ENCODE data around the gene SPEN.

Gene SPEN

DNA sequence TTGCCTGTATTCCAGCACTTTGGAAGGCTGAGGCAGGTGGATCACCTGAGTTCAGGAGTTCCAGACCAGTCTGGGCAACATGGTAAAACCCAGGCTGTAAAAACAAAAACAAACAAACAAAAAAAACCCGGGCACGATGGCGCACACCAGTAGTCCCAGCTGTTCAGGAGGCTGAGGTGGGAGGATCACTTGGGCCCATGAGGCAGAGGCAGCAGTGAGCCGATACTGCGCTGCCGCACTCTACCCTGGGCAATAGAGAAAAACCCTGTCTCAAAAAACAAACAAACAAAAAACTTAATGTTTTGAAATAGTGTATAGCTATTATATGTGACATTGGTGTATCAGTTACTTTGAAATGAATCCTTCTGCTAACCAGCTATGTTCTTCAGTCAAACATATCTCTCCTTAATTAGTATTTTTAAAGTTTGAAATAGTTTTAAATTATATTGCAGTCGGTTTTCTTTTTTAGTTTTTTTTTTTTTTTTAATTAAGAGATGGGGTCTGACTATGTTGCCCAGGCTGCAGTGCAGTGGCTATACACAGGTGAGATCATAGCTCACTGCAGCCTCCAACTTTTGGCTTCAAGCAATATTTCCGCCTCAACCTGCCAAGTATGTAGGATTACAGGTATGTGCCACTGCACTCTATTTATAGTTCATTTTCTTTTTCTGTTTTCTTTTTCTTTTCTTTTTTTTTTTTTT, 11.3 kb downstream of the SPEN start:
- H3K36me3 ChIP-seq (ENCODE audit: insufficient read depth, low read length), result peaks cover 10% of the 10 kb centered on the region
- no peaks in the 10 kb centered on the region for H4K20me1 ChIP-seq (ENCODE audit: insufficient read depth, low read length)
- H3K9ac ChIP-seq (ENCODE audit: low read length), result no peak overlapping the region
- H2AFZ ChIP-seq (ENCODE audit: low read length), result no peak overlapping the region
- no peaks in the 10 kb centered on the region for H3K27me3 ChIP-seq (ENCODE audit: insufficient read depth, low read length)
- H3K79me2 ChIP-seq (ENCODE audit: insufficient read depth, low read length), result peaks cover 96% of the 10 kb centered on the region
- TF ChIP-seq EZH2 (IDR thresholded peaks at IDR 0.05; ENCODE audit: borderline replicate concordance, low read length), result no peak
- TF ChIP-seq, protein P1, sequence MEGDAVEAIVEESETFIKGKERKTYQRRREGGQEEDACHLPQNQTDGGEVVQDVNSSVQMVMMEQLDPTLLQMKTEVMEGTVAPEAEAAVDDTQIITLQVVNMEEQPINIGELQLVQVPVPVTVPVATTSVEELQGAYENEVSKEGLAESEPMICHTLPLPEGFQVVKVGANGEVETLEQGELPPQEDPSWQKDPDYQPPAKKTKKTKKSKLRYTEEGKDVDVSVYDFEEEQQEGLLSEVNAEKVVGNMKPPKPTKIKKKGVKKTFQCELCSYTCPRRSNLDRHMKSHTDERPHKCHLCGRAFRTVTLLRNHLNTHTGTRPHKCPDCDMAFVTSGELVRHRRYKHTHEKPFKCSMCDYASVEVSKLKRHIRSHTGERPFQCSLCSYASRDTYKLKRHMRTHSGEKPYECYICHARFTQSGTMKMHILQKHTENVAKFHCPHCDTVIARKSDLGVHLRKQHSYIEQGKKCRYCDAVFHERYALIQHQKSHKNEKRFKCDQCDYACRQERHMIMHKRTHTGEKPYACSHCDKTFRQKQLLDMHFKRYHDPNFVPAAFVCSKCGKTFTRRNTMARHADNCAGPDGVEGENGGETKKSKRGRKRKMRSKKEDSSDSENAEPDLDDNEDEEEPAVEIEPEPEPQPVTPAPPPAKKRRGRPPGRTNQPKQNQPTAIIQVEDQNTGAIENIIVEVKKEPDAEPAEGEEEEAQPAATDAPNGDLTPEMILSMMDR (IDR thresholded peaks at IDR 0.05; ENCODE audit: low read length), result no peak
- H3K4me3 ChIP-seq (ENCODE audit: low read depth, low read length, poor library complexity, severe bottlenecking), result no peak overlapping the region
- H3K9me2 ChIP-seq (ENCODE audit: low read depth, low read length), result no peaks in the 10 kb centered on the region
- no peaks in the 10 kb centered on the region for H3F3A ChIP-seq (ENCODE audit: insufficient read depth, low read length)
- no peak overlapping the region for H3K4me2 ChIP-seq (ENCODE audit: low read length)
- H3K27ac ChIP-seq (ENCODE audit: low read depth, low read length, poor library complexity, severe bottlenecking), result no peak overlapping the region
- peaks cover 6% of the 10 kb centered on the region for H3K4me1 ChIP-seq (ENCODE audit: insufficient read depth, low read length, severe bottlenecking)
- no peaks in the 10 kb centered on the region for H3K9me3 ChIP-seq (ENCODE audit: low read length)

DNA sequence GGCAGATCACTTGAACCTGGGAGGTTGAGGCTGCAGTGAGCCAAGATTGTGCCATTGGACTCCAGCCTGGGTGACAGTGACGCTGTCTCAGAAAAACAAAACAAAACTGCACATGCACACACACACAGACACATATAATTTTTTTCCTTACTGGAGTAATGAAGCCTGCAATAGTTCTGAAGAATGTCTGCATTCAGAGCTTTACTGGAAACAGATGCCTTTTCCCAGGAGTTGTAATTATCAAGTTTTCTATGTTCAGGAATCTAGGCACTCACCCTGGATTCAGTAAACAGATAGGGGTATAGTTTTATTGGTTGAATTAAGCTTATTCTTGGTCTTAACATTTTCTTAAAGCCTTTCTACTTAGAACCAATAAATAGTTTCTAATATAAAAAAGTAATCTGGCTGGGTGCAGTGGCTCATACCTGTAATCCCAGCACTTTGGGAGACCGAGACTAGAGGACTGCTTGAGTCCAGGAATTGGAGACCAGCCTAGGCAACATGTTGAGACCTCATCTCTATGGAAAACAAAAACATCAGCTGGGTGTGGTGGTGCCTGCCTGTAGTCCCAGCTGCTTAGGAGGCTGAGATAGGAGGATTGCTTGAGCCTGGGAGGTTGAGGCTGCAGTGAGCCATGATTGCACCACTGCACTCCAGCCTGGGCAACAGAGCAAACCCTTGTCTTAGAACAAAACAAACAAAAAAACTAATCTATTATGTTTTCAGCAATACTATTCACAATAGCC, 15.8 kb downstream of the SPEN start:
- H2AFZ ChIP-seq (ENCODE audit: low read length), result no peak overlapping the region
- no peaks in the 10 kb centered on the region for H3F3A ChIP-seq (ENCODE audit: insufficient read depth, low read length)
- TF ChIP-seq EZH2 (IDR thresholded peaks at IDR 0.05; ENCODE audit: borderline replicate concordance, low read length), result no peak
- TF ChIP-seq, protein P1 (IDR thresholded peaks at IDR 0.05; ENCODE audit: low read length), result no peak
- no peaks in the 10 kb centered on the region for H3K27me3 ChIP-seq (ENCODE audit: insufficient read depth, low read length)
- no peaks in the 10 kb centered on the region for H3K9me2 ChIP-seq (ENCODE audit: low read depth, low read length)
- no peak overlapping the region for H3K9ac ChIP-seq (ENCODE audit: low read length)
- no peaks in the 10 kb centered on the region for H3K9me3 ChIP-seq (ENCODE audit: low read length)
- peaks cover 4% of the 10 kb centered on the region; the same call in 1 of the 2 replicates for H4K20me1 ChIP-seq (ENCODE audit: insufficient read depth, low read length)
- H3K79me2 ChIP-seq (ENCODE audit: insufficient read depth, low read length), result peaks cover 100% of the 10 kb centered on the region
- H3K36me3 ChIP-seq (ENCODE audit: insufficient read depth, low read length), result peaks cover 13% of the 10 kb centered on the region
- no peak overlapping the region for H3K27ac ChIP-seq (ENCODE audit: low read depth, low read length, poor library complexity, severe bottlenecking)
- no peak overlapping the region for H3K4me2 ChIP-seq (ENCODE audit: low read length)
- no peak overlapping the region for H3K4me3 ChIP-seq (ENCODE audit: low read depth, low read length, poor library complexity, severe bottlenecking)
- peaks cover 6% of the 10 kb centered on the region for H3K4me1 ChIP-seq (ENCODE audit: insufficient read depth, low read length, severe bottlenecking)

DNA sequence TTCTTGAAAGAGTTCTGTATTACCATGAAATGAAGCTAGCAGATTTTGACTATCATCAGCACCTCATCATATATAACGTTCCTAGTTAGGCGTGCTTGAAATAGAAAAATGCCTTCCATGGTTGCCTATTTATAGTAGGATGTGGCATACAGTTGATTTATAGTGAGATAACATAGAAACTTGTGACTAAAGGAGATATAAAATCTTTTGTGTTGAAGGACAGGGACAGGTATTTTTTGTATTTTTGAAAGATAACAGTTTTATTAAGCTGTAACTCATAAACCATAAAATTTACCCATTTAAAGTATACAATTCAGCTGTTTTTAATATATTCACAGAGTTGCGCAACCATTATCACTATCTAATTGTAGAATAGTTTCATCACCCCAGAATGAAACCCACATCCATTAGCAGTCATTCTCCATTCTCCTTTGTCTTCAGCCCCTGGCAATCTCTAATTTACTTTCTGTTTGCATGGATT, 19.3 kb downstream of the SPEN start:
- no peaks in the 10 kb centered on the region for H3F3A ChIP-seq (ENCODE audit: insufficient read depth, low read length)
- H3K4me3 ChIP-seq (ENCODE audit: low read depth, low read length, poor library complexity, severe bottlenecking), result no peak overlapping the region
- H3K4me2 ChIP-seq (ENCODE audit: low read length), result no peak overlapping the region
- TF ChIP-seq EZH2 (IDR thresholded peaks at IDR 0.05; ENCODE audit: borderline replicate concordance, low read length), result no peak
- TF ChIP-seq, protein P1 (IDR thresholded peaks at IDR 0.05; ENCODE audit: low read length), result no peak
- H3K9me2 ChIP-seq (ENCODE audit: low read depth, low read length), result no peaks in the 10 kb centered on the region
- no peaks in the 10 kb centered on the region for H3K27me3 ChIP-seq (ENCODE audit: insufficient read depth, low read length)
- no peak overlapping the region for H2AFZ ChIP-seq (ENCODE audit: low read length)
- peaks cover 13% of the 10 kb centered on the region for H3K36me3 ChIP-seq (ENCODE audit: insufficient read depth, low read length)
- H3K9ac ChIP-seq (ENCODE audit: low read length), result no peak overlapping the region
- H3K9me3 ChIP-seq (ENCODE audit: low read length), result no peaks in the 10 kb centered on the region
- H3K4me1 ChIP-seq (ENCODE audit: insufficient read depth, low read length, severe bottlenecking), result no peaks in the 10 kb centered on the region
- peaks cover 4% of the 10 kb centered on the region; the same call in 1 of the 2 replicates for H4K20me1 ChIP-seq (ENCODE audit: insufficient read depth, low read length)
- H3K79me2 ChIP-seq (ENCODE audit: insufficient read depth, low read length), result peaks cover 100% of the 10 kb centered on the region
- H3K27ac ChIP-seq (ENCODE audit: low read depth, low read length, poor library complexity, severe bottlenecking), result no peak overlapping the region
